ENCODE data around the gene INVS. TPM values are rescaled to one million over a fixed set of nuclear protein-coding genes. Genes with fewer than 3 reads are reported as not detected.
"Not testable (repeated sequence)": the region's sequence is repeated elsewhere in the genome, so short reads cannot be mapped to it uniquely, and the experiment has no call there.

The INVS gene
- total RNA-seq, 1 donor from 2014 or later = 28.1 TPM

DNA sequence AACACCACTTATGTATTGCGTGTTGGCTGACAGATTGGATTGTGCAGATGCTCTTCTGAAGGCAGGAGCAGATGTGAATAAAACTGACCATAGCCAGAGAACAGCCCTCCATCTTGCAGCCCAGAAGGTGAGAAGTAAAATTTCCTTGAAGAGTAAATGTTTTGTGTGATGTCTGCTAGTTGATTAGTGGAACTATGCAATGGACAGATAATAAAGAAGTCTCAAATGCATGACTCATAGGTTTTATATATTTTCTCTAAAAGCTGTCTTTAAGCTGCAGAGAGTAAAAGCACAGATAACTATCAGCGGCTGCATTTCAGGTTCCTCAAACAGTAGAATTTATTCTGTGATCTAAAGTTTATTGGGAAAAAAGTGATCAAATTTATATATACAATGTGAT is 27.4 kb downstream of the INVS start:
- no peak overlapping the region for H3K27ac Mint-ChIP-seq
- H3K4me3 Mint-ChIP-seq (ENCODE audit: low read depth) = no peak overlapping the region
- no peaks in the 10 kb centered on the region for H3K9me3 Mint-ChIP-seq (ENCODE audit: low read depth)
- TF ChIP-seq CTCF (IDR thresholded peaks at IDR 0.05; ENCODE audit: unreplicated experiment) = no peak
- H3K4me1 Mint-ChIP-seq (ENCODE audit: low read depth) = peaks cover 2% of the 10 kb centered on the region
- no peaks in the 10 kb centered on the region for H3K27me3 Mint-ChIP-seq
- peaks cover 5% of the 10 kb centered on the region for H3K36me3 Mint-ChIP-seq (ENCODE audit: insufficient read depth)
- no peak for DNase-seq (ENCODE audit: low spot score, unreplicated experiment)

DNA sequence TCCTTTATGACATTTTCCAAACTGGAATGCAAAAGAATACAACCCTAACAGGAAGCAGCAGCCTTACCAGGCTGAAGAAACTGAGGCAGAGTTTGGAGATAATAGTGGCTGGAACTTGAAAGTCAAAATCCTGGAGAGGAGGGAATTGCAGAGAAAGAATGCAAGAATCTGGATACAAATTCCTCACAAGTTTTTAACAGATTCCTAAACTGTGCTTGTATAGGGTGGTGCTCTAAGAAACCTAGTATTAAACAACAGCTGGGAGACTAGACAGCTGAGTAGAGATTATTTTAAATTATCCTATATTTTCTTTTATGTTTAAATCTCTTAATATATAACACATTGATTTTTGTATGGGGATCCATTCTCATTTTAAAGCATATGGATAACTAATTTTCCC is 30.7 kb downstream of the INVS start:
- Mint-ChIP-seq H3K27me3 (no peaks in the 10 kb centered on the region), H3K4me3 (ENCODE audit: low read depth) (no peak overlapping the region), H3K36me3 (ENCODE audit: insufficient read depth) (peaks cover 23% of the 10 kb centered on the region), H3K4me1 (ENCODE audit: low read depth) (peaks cover 2% of the 10 kb centered on the region), H3K27ac (no peak overlapping the region), H3K9me3 (ENCODE audit: low read depth) (peaks cover 6% of the 10 kb centered on the region)
- no peak for DNase-seq (ENCODE audit: low spot score, unreplicated experiment)
- no peak for TF ChIP-seq CTCF (IDR thresholded peaks at IDR 0.05; ENCODE audit: unreplicated experiment)

- Mint-ChIP-seq H3K4me1 (ENCODE audit: low read depth) (no peaks in the 10 kb centered on the region), H3K27ac (no peak overlapping the region), H3K36me3 (ENCODE audit: insufficient read depth) (peaks cover 20% of the 10 kb centered on the region), H3K4me3 (ENCODE audit: low read depth) (no peak overlapping the region), H3K9me3 (ENCODE audit: low read depth) (peaks cover 6% of the 10 kb centered on the region), H3K27me3 (no peaks in the 10 kb centered on the region)
- DNase-seq (ENCODE audit: low spot score, unreplicated experiment) = no peak
- no peak for TF ChIP-seq CTCF (IDR thresholded peaks at IDR 0.05; ENCODE audit: unreplicated experiment)
These were observed 32.2 kb downstream of the INVS start for GRCh38 chr9:100131216-100131615.

DNA sequence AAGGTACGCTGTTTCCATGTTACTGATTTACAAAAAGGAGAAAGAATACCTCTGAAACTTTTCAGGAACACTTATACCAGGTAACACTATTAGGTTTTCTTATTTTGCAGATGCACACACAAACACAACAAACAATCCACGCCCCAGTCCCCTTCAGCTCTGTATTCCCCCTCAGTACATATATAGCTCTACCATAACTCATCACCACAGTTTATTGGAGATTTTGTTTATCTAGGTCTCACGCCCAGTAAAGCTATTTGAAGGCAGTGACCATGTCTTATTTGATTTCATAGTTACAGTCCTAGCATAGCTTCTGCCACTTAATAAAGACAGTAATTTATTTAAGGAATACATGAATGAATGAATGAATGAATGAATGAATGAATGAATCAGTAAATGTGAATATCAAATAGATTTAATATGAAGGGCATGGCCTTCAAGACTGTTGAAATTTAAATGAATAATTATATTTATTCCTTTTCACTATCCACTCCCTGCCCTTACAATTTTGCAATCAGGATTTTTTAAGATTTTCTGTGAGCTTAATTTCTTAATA is 32.9 kb downstream of the INVS start:
- DNase-seq (ENCODE audit: low spot score, unreplicated experiment) = no peak
- peaks cover 6% of the 10 kb centered on the region for H3K9me3 Mint-ChIP-seq (ENCODE audit: low read depth)
- H3K27ac Mint-ChIP-seq = no peak overlapping the region
- no peak overlapping the region for H3K4me3 Mint-ChIP-seq (ENCODE audit: low read depth)
- H3K4me1 Mint-ChIP-seq (ENCODE audit: low read depth) = no peaks in the 10 kb centered on the region
- no peak for TF ChIP-seq CTCF (IDR thresholded peaks at IDR 0.05; ENCODE audit: unreplicated experiment)
- no peaks in the 10 kb centered on the region for H3K27me3 Mint-ChIP-seq
- H3K36me3 Mint-ChIP-seq (ENCODE audit: insufficient read depth) = peaks cover 20% of the 10 kb centered on the region

- Mint-ChIP-seq H3K4me1 (ENCODE audit: low read depth) (no peaks in the 10 kb centered on the region), H3K9me3 (ENCODE audit: low read depth) (peaks cover 6% of the 10 kb centered on the region), H3K27ac (no peak overlapping the region), H3K4me3 (ENCODE audit: low read depth) (no peak overlapping the region), H3K36me3 (ENCODE audit: insufficient read depth) (peaks cover 19% of the 10 kb centered on the region), H3K27me3 (no peaks in the 10 kb centered on the region)
- no peak for TF ChIP-seq CTCF (IDR thresholded peaks at IDR 0.05; ENCODE audit: unreplicated experiment)
- no peak for DNase-seq (ENCODE audit: low spot score, unreplicated experiment)
These were observed 35.7 kb downstream of the INVS start for GRCh38 chr9:100134731-100135130.

GRCh38 chr9:100136799-100137198 is 37.8 kb downstream of the INVS start:
- not testable (repeated sequence) for H3K4me1 Mint-ChIP-seq (ENCODE audit: low read depth); H3K27ac Mint-ChIP-seq; H3K27me3 Mint-ChIP-seq; H3K9me3 Mint-ChIP-seq (ENCODE audit: low read depth); DNase-seq (ENCODE audit: low spot score, unreplicated experiment); H3K4me3 Mint-ChIP-seq (ENCODE audit: low read depth)
- peaks cover 18% of the 10 kb centered on the region for H3K36me3 Mint-ChIP-seq (ENCODE audit: insufficient read depth)

DNA sequence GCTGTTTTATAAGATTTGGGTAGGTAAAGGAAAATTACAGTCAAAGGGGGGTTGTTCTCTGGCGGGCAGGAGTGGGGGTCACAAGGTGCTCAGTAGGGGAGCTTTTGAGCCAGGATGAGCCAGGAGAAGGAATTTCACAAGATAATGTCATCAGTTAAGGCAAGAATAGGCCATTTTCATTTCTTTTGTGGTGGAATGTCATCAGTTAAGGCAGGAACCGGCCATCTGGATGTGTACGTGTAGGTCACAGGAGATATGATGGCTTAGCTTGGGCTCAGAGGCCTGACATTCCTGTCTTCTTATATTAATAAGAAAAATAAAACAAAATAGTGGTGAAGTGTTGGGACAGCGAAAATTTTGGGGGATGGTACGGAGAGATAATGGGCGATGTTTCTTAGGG is 41.3 kb downstream of the INVS start:
- not testable (repeated sequence) for H3K4me3 Mint-ChIP-seq (ENCODE audit: low read depth); H3K36me3 Mint-ChIP-seq (ENCODE audit: insufficient read depth); H3K27ac Mint-ChIP-seq; DNase-seq (ENCODE audit: low spot score, unreplicated experiment); H3K4me1 Mint-ChIP-seq (ENCODE audit: low read depth); H3K9me3 Mint-ChIP-seq (ENCODE audit: low read depth)
- H3K27me3 Mint-ChIP-seq = peaks cover 13% of the 10 kb centered on the region

GRCh38 chr9:100141862-100142261 is 42.8 kb downstream of the INVS start:
- not testable (repeated sequence) for H3K9me3 Mint-ChIP-seq (ENCODE audit: low read depth); H3K4me1 Mint-ChIP-seq (ENCODE audit: low read depth); H3K27ac Mint-ChIP-seq; H3K36me3 Mint-ChIP-seq (ENCODE audit: insufficient read depth); DNase-seq (ENCODE audit: low spot score, unreplicated experiment); H3K4me3 Mint-ChIP-seq (ENCODE audit: low read depth)
- peaks cover 20% of the 10 kb centered on the region for H3K27me3 Mint-ChIP-seq
